ENCODE data around the gene SEMA3B. TPM values are rescaled to one million over a fixed set of nuclear protein-coding genes. Genes with fewer than 3 reads are reported as not detected.

The SEMA3B gene
- total RNA-seq, 4 donors from 2014 or later = 29.1 to 54.9 (median 44.2) TPM

GRCh38 chr3:50318615-50319014 lies 49.7 kb downstream of the SEMA3B start:
- peak overlapping the region in 2 of 4 donors; percentile 10 to 97 for H3K27ac ChIP-seq
- H3K4me3 ChIP-seq = peak overlapping the region in 1 of 2 donors; percentile 89
- WGBS, 2 donors (ENCODE audit: low coverage in 1 of 2) = no CpG with 5 or more reads among the region's 10 CpGs
- no peaks in the 10 kb centered on the region for H3K9me3 ChIP-seq
- TF ChIP-seq EP300 (IDR thresholded peaks at IDR 0.05) (no peak), POLR2AphosphoS5 (IDR thresholded peaks at IDR 0.05) (no peak), POLR2A (IDR thresholded peaks at IDR 0.05) (no peak), CTCF (IDR thresholded peaks at IDR 0.05) (no peak)
- H3K4me1 ChIP-seq = peaks cover 0 to 67% (median 40%) of the 10 kb centered on the region in 3 donors
- H3K36me3 ChIP-seq = peaks cover 0 to 54% of the 10 kb centered on the region in 2 donors
- no peak for ATAC-seq
- H3K27me3 ChIP-seq = no peaks in the 10 kb centered on the region

GRCh38 chr3:50319181-50319893 lies 50.4 kb downstream of the SEMA3B start:
- 81 to 85% methylated on average over 5 to 9 of the region's 16 CpGs for WGBS, 2 donors (ENCODE audit: low coverage in 1 of 2)
- Histone ChIP-seq H3K4me3 (peak overlapping the region in 1 of 2 donors; percentile 89), H3K4me1 (peaks cover 0 to 74% (median 44%) of the 10 kb centered on the region in 3 donors), H3K9me3 (no peaks in the 10 kb centered on the region), H3K27ac (peak overlapping the region in 2 of 4 donors; percentile 4 to 97), H3K27me3 (no peaks in the 10 kb centered on the region), H3K36me3 (peaks cover 0 to 53% of the 10 kb centered on the region in 2 donors)
- ATAC-seq = no peak
- TF ChIP-seq EP300 (IDR thresholded peaks at IDR 0.05) (no peak), CTCF (IDR thresholded peaks at IDR 0.05) (no peak), POLR2AphosphoS5 (IDR thresholded peaks at IDR 0.05) (no peak), POLR2A (IDR thresholded peaks at IDR 0.05) (no peak)

- no peak for TF ChIP-seq POLR2AphosphoS5 (IDR thresholded peaks at IDR 0.05)
- no peak for TF ChIP-seq POLR2A (IDR thresholded peaks at IDR 0.05)
- no peak for TF ChIP-seq EP300 (IDR thresholded peaks at IDR 0.05)
- no peak for TF ChIP-seq CTCF (IDR thresholded peaks at IDR 0.05)
- ATAC-seq = no peak
- H3K36me3 ChIP-seq = peaks cover 0 to 47% of the 10 kb centered on the region in 2 donors
- no peaks in the 10 kb centered on the region for H3K27me3 ChIP-seq
- WGBS, 2 donors (ENCODE audit: low coverage in 1 of 2) = 45% methylated on average over 4 of the region's 29 CpGs; no CpG with 5 or more reads in 1 of the 2 donors
- peak overlapping the region; percentile 51 to 89 for H3K4me3 ChIP-seq
- peaks cover 0 to 81% (median 46%) of the 10 kb centered on the region in 3 donors for H3K4me1 ChIP-seq
- H3K27ac ChIP-seq = peak overlapping the region in 3 of 4 donors; percentile 94 to 97 (median 96)
- no peaks in the 10 kb centered on the region for H3K9me3 ChIP-seq
These were observed 51.1 kb downstream of the SEMA3B start for GRCh38 chr3:50319894-50320625.

- peaks cover 0 to 49% of the 10 kb centered on the region in 2 donors for H3K36me3 ChIP-seq
These were observed 51.9 kb downstream of the SEMA3B start for GRCh38 chr3:50320853-50321335.

More at GRCh38 chr3:50320853-50321335, 51.9 kb downstream of the SEMA3B start:
- TF ChIP-seq POLR2A (IDR thresholded peaks at IDR 0.05) = peak in 1 of 2 donors; percentile 52
- TF ChIP-seq POLR2AphosphoS5 (IDR thresholded peaks at IDR 0.05) = peak; percentile 39
- TF ChIP-seq EP300 (IDR thresholded peaks at IDR 0.05) = no peak
- TF ChIP-seq CTCF (IDR thresholded peaks at IDR 0.05) = peak in 1 of 4 experiments; percentile 22
- 0% methylated on average over 2 of the region's 45 CpGs; no CpG with 5 or more reads in 1 of the 2 donors for WGBS, 2 donors (ENCODE audit: low coverage in 1 of 2)
- H3K27me3 ChIP-seq = no peaks in the 10 kb centered on the region
- peak overlapping the region; percentile 51 to 89 for H3K4me3 ChIP-seq
- no peaks in the 10 kb centered on the region for H3K9me3 ChIP-seq
- peak overlapping the region; percentile 61 to 97 (median 95) for H3K27ac ChIP-seq
- H3K4me1 ChIP-seq = peaks cover 0 to 89% (median 46%) of the 10 kb centered on the region in 3 donors
- ATAC-seq = peak; percentile 73

Data from gastroesophageal sphincter (tissue), 4 donors.